ENCODE measurements around the gene DCHS2.
"Not testable (repeated sequence)": the region's sequence is repeated elsewhere in the genome, so short reads cannot be mapped to it uniquely, and the experiment has no call there.

DCHS2 gene

GRCh38 chr4:154276496-154276895, 215.1 kb downstream of the DCHS2 start:
- DNase-seq (ENCODE audit: insufficient read length, low spot score) (no peak), FAIRE-seq (no peak)
- no peak for TF ChIP-seq POLR2A (IDR thresholded peaks at IDR 0.05; ENCODE audit: low read depth, low read length)

DNA sequence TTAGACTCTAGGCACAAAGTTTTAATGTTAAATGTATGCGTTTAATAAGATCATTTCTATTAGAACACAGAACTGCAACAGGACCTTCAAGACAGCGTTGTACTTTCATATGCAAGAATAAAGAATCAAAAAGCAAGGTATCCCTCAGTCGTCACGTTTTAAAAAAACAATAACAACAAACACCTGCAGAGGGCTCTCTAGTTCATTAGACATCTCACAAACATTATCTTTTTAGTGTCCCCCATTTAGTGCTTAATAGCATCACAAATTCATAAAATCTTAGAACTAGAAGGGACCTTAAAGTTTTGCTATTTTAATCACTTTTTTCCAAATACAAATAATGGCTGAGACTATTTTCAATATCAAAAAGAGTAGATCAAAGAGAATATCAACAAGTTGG, 236.6 kb downstream of the DCHS2 start:
- no peak for TF ChIP-seq POLR2A (IDR thresholded peaks at IDR 0.05; ENCODE audit: low read depth, low read length)
- DNase-seq (ENCODE audit: insufficient read length, low spot score) (no peak), FAIRE-seq (no peak)

DNA sequence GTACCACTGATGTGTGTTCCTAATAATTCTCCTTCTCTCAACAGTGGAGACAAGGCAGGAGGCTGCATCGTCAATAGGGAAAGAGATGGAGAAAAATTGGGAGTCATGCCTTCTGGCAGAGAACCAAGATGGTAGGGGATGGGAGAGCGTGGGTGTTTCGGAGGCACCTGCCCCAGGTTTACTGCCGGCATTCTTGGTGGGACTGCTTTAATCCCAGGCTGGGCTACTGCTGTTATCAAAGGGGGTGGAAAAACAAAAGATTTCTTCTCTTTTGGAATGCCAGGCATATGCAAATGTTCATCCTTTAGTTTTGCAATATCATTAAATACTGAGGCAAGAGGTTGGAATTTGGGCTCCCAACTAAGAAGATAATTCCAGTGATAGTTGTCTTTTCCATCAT, 257.0 kb downstream of the DCHS2 start:
- no peak for TF ChIP-seq POLR2A (IDR thresholded peaks at IDR 0.05; ENCODE audit: low read depth, low read length)
- no peak for DNase-seq (ENCODE audit: insufficient read length, low spot score)
- FAIRE-seq, result no peak

DNA sequence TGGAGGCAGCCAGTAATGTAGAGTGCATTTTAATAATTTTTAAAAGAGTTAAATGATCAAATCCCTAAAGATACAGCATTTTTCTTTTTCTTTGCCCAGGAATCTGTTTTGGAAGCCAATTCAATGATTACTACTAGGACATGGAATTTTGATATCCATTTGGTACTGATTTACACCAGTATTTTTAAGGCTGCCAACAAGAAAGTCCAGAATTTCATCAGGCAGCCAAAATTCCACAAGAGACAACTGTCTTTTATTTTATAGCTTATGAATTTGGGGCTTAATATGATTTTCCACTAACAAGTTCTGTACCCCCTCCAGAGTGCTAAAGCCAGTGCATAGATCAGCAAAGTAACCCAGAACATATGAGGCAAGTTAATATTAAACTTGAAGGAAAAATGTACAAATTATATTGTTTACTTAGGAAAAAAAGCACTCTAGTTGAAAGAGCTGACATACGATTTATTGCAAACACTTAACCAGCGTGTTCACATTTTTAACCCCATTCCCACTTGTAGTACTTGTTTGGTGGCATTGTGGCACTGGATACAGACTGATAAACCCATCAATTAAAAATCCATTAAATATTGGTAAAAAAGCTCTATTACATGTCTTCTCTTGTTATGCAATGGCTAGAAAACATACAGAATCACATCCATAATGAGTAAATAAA, 259.7 kb downstream of the DCHS2 start:
- no peak for TF ChIP-seq POLR2A (IDR thresholded peaks at IDR 0.05; ENCODE audit: low read depth, low read length)
- DNase-seq (ENCODE audit: insufficient read length, low spot score), result no peak
- FAIRE-seq, result no peak

DNA sequence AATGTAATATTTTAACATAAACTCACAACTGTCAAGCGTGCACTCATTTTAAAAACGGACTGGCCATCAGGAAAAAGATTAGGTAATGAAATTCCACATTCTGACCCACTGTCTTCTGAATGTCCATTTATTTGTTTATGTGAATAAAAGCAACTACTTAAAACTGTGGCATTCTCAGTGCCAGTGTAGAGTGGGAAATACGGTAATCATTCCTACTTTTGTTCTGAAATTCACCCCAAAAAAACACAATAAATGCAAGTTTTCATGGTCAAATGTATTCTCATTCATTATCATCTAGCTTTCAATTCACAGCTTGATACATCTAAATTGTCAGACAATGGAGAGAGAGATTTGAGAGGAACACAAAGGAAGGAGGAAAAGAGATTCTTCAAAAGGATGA, 260.9 kb downstream of the DCHS2 start:
- no peak for TF ChIP-seq POLR2A (IDR thresholded peaks at IDR 0.05; ENCODE audit: low read depth, low read length)
- FAIRE-seq (no peak), DNase-seq (ENCODE audit: insufficient read length, low spot score) (no peak)

GRCh38 chr4:154230091-154230490, 261.5 kb downstream of the DCHS2 start:
- DNase-seq (ENCODE audit: insufficient read length, low spot score), result no peak
- FAIRE-seq, result no peak

GRCh38 chr4:154222875-154223274, 268.7 kb downstream of the DCHS2 start:
- FAIRE-seq, result no peak
- TF ChIP-seq POLR2A (IDR thresholded peaks at IDR 0.05; ENCODE audit: low read depth, low read length), result no peak
- no peak for DNase-seq (ENCODE audit: insufficient read length, low spot score)

More at GRCh38 chr4:154230091-154230490, 261.5 kb downstream of the DCHS2 start:
- TF ChIP-seq POLR2A (IDR thresholded peaks at IDR 0.05; ENCODE audit: low read depth, low read length), result no peak

DNA sequence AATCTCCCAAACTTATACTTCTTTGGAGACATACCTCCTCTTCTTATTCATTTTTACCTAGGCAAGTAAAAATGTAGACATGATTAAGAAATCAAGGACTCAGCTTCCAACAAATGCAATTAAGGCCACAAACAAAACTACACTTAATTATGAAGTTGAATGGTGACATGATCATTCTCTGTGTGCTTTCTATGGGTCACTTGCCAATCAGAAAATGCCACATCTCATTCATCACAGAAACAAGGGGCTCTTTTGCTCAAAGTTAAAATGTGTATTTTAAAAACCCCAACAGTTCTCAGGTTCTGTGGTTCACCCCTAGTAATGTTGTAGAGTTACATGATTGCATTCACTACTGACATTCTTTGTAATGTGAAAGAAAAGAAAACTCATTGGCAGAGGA, 273.5 kb downstream of the DCHS2 start:
- FAIRE-seq, result no peak
- no peak for DNase-seq (ENCODE audit: insufficient read length, low spot score)
- TF ChIP-seq POLR2A (IDR thresholded peaks at IDR 0.05; ENCODE audit: low read depth, low read length), result no peak

- DNase-seq (ENCODE audit: insufficient read length, low spot score); FAIRE-seq: not testable (repeated sequence)
Observed at GRCh38 chr4:154217384-154217783, 274.2 kb downstream of the DCHS2 start.

DNA sequence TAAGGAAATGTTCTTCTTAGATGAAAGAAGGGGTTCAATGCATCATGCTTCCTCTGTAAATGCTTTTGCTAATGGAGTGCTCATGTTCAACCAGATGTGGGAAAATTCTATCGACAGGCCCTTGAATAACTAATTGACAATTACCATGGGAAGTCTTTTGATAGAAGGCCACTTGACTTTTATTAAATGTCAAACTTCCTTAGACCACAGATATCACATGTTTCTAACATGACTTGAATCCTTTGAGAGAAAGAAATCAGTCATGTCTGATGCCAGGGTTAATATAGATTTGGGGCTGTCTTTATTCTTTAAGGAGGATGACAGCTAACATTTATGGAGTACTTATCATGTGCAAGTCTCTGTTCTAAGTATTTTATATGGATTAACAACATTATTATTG, 280.1 kb downstream of the DCHS2 start:
- FAIRE-seq (no peak), DNase-seq (ENCODE audit: insufficient read length, low spot score) (no peak)
- TF ChIP-seq POLR2A (IDR thresholded peaks at IDR 0.05; ENCODE audit: low read depth, low read length), result no peak

- FAIRE-seq, result no peak
- TF ChIP-seq POLR2A (IDR thresholded peaks at IDR 0.05; ENCODE audit: low read depth, low read length), result no peak
- peak; percentile 1 for DNase-seq (ENCODE audit: insufficient read length, low spot score)
Observed at GRCh38 chr4:154208424-154208823, 283.2 kb downstream of the DCHS2 start.

- DNase-seq (ENCODE audit: insufficient read length, low spot score), result no peak
- no peak for TF ChIP-seq POLR2A (IDR thresholded peaks at IDR 0.05; ENCODE audit: low read depth, low read length)
- FAIRE-seq, result no peak
Observed at GRCh38 chr4:154205471-154205870, 286.1 kb downstream of the DCHS2 start.

DNA sequence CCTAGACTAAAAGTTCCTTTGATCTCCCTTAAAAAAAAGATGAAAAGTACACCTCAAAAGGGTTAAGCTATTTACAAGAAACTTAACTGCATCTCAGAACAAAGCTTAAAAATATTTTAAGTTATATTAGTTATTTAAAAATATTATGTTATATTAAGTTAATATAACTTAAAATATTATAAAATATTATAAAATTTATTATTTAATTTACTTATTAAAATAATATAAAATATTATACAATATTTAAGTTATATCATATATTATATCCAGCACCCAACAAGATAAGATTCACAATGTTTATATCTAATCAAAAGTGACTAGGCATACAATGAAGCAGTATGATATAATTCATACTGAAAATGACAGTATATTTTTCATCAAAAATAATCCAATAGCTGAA, 296.9 kb downstream of the DCHS2 start:
- TF ChIP-seq POLR2A (IDR thresholded peaks at IDR 0.05; ENCODE audit: low read depth, low read length), result no peak
- no peak for FAIRE-seq
- no peak for DNase-seq (ENCODE audit: insufficient read length, low spot score)

DNA sequence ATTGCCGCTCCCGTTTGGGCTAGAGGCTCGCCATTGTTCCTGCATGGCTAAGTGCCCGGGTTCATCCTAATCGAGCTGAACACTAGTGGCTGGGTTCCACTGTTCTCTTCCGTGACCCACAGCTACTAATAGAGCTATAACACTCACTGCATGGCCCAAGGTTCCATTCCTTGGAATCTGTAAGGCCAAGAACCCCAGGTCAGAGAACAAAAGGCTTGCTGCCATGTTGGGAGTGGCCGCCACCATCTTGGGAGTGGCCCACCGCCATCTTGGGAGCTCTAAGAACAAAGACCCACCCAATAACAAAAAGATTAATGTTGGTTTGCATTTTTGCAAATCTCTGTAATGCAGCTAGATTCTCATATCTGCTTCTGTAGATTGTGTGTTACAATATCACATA, 299.0 kb downstream of the DCHS2 start:
- no peak for TF ChIP-seq POLR2A (IDR thresholded peaks at IDR 0.05; ENCODE audit: low read depth, low read length)
- FAIRE-seq, result no peak
- no peak for DNase-seq (ENCODE audit: insufficient read length, low spot score)

GRCh38 chr4:154189346-154189745, 302.3 kb downstream of the DCHS2 start:
- FAIRE-seq, result no peak
- no peak for TF ChIP-seq POLR2A (IDR thresholded peaks at IDR 0.05; ENCODE audit: low read depth, low read length)
- DNase-seq (ENCODE audit: insufficient read length, low spot score), result no peak

DNA sequence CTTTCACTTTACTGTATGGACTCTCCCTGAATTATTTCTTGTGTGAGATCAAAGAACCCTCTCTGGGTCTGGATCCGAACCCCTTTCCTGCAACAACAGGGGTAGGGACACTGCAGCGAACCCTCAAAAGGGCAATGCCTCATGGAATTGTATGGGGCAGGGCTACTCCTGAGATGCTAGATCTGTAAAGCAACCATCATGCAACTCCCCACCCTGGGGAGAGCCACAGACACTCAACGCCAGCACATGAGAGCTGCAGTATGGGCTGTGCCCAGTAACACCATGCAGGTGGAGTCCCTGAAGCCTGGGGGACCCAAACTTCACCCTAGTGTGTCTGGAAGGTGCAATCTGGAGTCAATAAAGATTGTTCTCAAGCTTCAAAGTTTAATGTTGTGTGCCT, 304.7 kb downstream of the DCHS2 start:
- DNase-seq (ENCODE audit: insufficient read length, low spot score) (no peak), FAIRE-seq (no peak)
- TF ChIP-seq POLR2A (IDR thresholded peaks at IDR 0.05; ENCODE audit: low read depth, low read length), result no peak

Data from H54 (cell line).